ES-I3 (cell line): ENCODE results near the gene ZFAND3.
"Not testable (repeated sequence)": the region's sequence is repeated elsewhere in the genome, so short reads cannot be mapped to it uniquely, and the experiment has no call there.

Experiments
- H3K36me3 ChIP-seq: 2 replicates; pipeline ENCODE4 v1.6.1; 2013; ENCODE audit warnings: mild to moderate bottlenecking, low read length, control low read depth, moderate library complexity; ENCODE audit not compliant: insufficient read depth
- H3K4me1 ChIP-seq: 2 replicates; pipeline ENCODE4 v1.6.1; 2013; ENCODE audit warnings: mild to moderate bottlenecking, control low read depth, low read length; ENCODE audit not compliant: insufficient read depth
- H3K9ac ChIP-seq: 2 replicates; pipeline ENCODE4 v1.6.1; 2013; ENCODE audit warnings: low read depth, mild to moderate bottlenecking, low read length, moderate library complexity
- H3K9me3 ChIP-seq: 2 replicates; pipeline ENCODE4 v1.6.1; 2013; ENCODE audit warnings: mild to moderate bottlenecking, low read length, moderate library complexity; ENCODE audit not compliant: control insufficient read depth, insufficient read depth

Gene ZFAND3

GRCh38 chr6:38100380-38100779 is 280.9 kb downstream of the ZFAND3 start:
- Histone ChIP-seq H3K9me3 (no peaks in the 10 kb centered on the region), H3K9ac (no peak overlapping the region), H3K4me1 (no peaks in the 10 kb centered on the region), H3K36me3 (no peaks in the 10 kb centered on the region)

DNA sequence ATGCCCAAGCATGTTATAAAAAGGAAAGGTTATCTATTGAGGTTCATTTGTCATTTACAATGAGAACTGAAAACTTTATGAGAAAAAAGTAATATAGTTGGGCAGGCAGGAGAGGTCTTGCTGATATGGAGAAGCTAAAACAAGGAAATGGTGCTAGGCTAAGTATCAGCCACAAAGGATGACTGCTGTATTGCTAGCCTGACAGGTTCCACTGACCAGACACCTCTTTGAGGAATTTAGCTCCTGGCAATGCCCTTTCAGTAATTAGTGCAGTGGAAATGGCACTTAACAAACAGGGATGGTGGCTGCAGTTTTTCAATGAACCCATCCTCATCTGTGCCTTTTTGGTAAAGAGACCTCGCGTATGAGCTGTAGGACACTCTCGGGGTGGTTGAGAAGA is 284.4 kb downstream of the ZFAND3 start:
- Histone ChIP-seq H3K9me3 (no peaks in the 10 kb centered on the region), H3K4me1 (no peaks in the 10 kb centered on the region), H3K36me3 (no peaks in the 10 kb centered on the region), H3K9ac (no peak overlapping the region)

- H3K9me3 ChIP-seq = no peaks in the 10 kb centered on the region
- H3K9ac ChIP-seq = no peak overlapping the region
- H3K36me3 ChIP-seq = no peaks in the 10 kb centered on the region
- no peaks in the 10 kb centered on the region for H3K4me1 ChIP-seq
Measured at GRCh38 chr6:38105066-38105465, 285.5 kb downstream of the ZFAND3 start.

DNA sequence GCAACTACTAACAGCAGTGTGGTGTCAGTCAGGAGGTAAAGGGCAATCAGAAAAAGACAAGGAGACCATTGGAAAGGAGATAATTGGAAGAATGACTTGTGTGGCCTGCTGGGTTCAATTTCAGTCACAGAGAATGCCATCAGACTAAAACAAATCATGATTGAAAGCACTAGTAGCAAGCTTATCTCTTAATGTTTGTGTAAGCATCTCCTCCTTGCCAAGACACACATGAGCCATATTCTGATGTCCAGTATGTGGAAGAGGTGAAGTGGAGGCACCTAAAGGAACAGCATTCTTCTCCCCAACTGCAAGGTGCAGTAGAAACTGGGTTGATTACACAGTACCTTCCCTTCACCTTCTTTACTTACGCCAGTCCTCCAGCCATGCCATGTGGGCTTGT is 287.5 kb downstream of the ZFAND3 start:
- Histone ChIP-seq H3K9ac (no peak overlapping the region), H3K9me3 (no peaks in the 10 kb centered on the region), H3K4me1 (no peaks in the 10 kb centered on the region), H3K36me3 (no peaks in the 10 kb centered on the region)

- no peaks in the 10 kb centered on the region for H3K36me3 ChIP-seq
Measured at GRCh38 chr6:38110481-38110971, 291.0 kb downstream of the ZFAND3 start.

DNA sequence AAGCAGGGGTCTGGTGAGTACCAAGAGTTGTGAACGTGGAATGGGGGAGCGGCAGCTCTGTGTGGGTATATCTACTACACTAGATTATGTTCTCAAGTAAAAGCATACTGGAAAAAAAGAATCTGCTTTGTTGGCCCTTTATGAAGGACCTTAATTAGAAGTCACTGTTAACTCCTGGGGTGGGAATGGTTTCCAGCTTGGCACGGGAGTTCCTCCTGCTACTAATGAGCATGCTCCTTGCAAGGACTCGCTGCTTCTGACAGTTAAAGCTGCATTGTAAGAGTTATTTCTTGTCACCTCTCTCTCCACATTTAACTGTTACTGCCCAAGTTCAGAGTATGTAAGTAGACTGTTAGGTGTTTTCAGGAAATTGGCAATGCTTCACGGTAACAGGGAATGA is 292.7 kb downstream of the ZFAND3 start:
- no peaks in the 10 kb centered on the region for H3K4me1 ChIP-seq
- no peak overlapping the region for H3K9ac ChIP-seq
- H3K36me3 ChIP-seq = no peaks in the 10 kb centered on the region
- H3K9me3 ChIP-seq = no peaks in the 10 kb centered on the region

More at GRCh38 chr6:38110481-38110971, 291.0 kb downstream of the ZFAND3 start:
- no peaks in the 10 kb centered on the region for H3K9me3 ChIP-seq
- H3K9ac ChIP-seq = no peak overlapping the region
- H3K4me1 ChIP-seq = no peaks in the 10 kb centered on the region

DNA sequence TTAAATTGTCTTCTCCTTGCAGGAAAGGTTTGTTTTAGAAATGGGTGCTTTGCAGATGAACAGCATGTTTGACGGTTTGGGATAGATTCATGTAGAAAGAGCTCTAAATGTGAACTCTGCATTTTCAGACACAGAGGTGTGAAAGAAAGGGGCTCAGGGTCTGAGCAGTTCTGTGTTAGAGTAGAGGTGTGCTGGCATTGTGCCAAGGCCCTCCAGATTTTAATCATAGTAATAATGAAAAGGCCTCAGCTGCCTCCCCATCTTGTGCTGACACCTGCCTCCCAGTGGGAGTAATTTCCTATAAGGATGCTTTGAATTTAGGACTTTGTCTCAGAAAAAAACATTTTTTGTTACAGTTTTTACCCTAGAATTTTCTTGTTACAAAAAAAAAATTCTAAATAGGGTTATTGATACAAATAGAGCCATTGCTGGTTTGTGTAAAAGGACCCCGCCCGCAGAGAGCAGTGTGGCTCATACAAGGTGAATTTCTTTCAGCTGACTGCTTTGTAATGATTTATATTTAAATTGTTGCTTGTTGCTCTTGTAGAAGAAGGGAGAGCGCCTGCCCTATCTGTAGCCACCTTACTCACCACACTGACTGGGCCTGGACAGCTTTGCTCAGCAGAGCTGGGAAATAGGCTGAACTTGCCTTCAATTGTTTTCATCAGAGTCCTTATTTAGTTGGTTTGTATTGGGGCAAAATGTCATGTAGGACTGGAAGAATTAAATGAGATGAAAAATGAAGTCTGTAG is 294.5 kb downstream of the ZFAND3 start:
- Histone ChIP-seq H3K4me1 (peaks cover 4% of the 10 kb centered on the region; the same call in 1 of the 2 replicates), H3K9ac (no peak overlapping the region), H3K9me3 (no peaks in the 10 kb centered on the region), H3K36me3 (no peaks in the 10 kb centered on the region)

- Histone ChIP-seq H3K9ac (no peak overlapping the region), H3K9me3 (no peaks in the 10 kb centered on the region), H3K4me1 (peaks cover 14% of the 10 kb centered on the region; the same call in 1 of the 2 replicates), H3K36me3 (no peaks in the 10 kb centered on the region)
Measured at GRCh38 chr6:38114976-38115625, 295.6 kb downstream of the ZFAND3 start.

DNA sequence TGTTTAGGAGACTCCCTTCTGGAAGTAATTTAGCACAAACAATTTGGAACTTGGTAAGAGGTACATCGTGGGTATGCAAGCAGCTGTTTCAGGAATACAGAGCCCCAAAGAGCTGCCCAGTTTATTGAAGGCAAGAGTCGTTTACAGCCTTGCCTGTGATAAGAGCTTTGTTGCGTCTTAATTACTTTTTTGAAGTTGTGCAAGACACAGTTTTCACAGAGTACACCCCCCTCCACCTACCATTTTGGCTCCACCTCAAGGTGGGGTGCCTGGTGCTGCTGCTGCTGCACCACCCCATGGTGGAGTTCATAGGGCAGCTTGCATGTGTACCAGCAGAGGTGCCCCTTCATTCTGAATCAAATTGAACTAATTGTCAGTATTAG is 296.1 kb downstream of the ZFAND3 start:
- H3K9me3 ChIP-seq = no peaks in the 10 kb centered on the region
- H3K36me3 ChIP-seq = no peaks in the 10 kb centered on the region
- no peak overlapping the region for H3K9ac ChIP-seq
- H3K4me1 ChIP-seq = peaks cover 14% of the 10 kb centered on the region; the same call in 1 of the 2 replicates

DNA sequence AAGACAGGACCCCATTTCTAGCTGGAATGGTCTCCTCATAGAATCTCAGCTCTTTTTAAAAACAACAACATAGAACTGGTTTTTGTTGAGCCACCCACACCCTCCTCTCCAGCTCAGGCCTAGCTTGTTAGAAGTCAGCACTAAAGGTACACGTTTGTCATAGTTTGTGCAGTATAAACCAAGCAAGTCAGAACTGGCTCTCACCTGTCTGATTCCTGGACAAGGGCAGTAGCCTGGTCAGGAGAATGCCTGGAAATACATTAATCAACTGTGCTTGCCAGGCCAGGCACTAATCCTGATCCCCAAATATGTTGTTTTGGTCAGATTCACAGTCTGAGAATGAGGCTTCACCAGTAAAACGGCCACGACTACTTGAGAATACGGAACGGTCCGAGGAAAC is 296.7 kb downstream of the ZFAND3 start:
- no peaks in the 10 kb centered on the region for H3K9me3 ChIP-seq
- peaks cover 14% of the 10 kb centered on the region; the same call in 1 of the 2 replicates for H3K4me1 ChIP-seq
- no peak overlapping the region for H3K9ac ChIP-seq
- no peaks in the 10 kb centered on the region for H3K36me3 ChIP-seq

DNA sequence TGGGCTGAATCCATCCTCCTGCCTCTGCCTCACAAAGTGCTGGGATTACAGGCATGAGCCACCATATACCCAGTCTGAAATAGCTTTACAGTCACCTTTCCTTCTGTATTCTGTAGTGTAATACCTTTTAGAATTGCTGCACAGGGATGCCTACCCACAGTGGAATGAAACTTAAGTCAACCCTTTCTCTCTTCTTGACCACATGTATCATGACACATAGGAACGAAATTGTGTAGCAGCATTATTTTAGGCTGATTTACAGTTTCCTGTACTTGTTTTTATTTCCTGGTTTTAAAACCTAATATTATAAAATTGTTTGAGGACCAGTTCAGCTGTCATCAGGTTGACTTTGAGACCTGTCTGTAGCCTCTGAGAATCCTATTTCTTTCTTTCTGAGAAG is 297.8 kb downstream of the ZFAND3 start:
- Histone ChIP-seq H3K4me1 (peaks cover 14% of the 10 kb centered on the region; the same call in 1 of the 2 replicates), H3K9me3 (no peaks in the 10 kb centered on the region), H3K9ac (no peak overlapping the region), H3K36me3 (no peaks in the 10 kb centered on the region)

GRCh38 chr6:38118791-38119365 is 299.4 kb downstream of the ZFAND3 start:
- Histone ChIP-seq H3K9me3 (no peaks in the 10 kb centered on the region), H3K9ac (no peak overlapping the region), H3K4me1 (peaks cover 14% of the 10 kb centered on the region; the same call in 1 of the 2 replicates), H3K36me3 (peaks cover 2% of the 10 kb centered on the region; the same call in 1 of the 2 replicates)

GRCh38 chr6:38119516-38119915 is 300.0 kb downstream of the ZFAND3 start:
- Histone ChIP-seq H3K4me1 (peaks cover 14% of the 10 kb centered on the region; the same call in 1 of the 2 replicates), H3K9ac (no peak overlapping the region), H3K36me3 (peaks cover 2% of the 10 kb centered on the region; the same call in 1 of the 2 replicates), H3K9me3 (no peaks in the 10 kb centered on the region)

DNA sequence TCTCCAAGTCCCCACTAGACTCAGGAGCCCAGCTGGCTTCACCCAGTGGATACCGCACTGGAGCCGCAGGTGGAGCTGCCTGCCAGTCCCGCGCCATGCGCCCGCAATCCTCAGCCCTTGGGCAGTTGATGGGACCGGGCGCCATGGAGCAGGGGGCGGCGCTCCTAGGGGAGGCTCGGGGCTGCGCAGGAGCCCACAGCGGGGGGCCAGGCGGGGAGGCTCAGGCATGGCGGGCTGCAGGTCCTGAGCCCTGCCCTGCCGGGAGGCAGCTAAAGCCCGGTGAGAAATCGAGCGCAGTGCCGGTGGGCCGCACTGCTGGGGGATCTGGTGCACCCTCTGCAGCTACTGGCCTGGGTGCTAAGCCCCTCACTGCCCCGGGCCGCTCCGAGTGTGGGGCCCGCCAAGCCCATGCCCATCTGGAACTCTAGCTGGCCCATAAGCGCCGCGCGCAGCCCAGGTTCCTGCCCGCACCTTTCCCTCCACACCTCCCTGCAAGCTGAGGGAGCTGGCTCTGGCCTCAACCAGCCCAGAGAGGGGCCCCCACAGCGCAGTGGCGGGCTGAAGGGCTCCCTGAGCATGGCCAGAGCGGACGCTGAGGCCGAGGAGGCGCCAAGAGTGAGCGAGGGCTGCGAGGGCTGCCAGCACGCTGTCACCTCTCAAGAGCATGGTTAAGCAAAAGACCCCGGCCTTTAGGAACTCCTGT is 304.8 kb downstream of the ZFAND3 start:
- not testable (repeated sequence) for H3K9me3 ChIP-seq, H3K36me3 ChIP-seq, H3K9ac ChIP-seq, H3K4me1 ChIP-seq
